Right ventricle myocardium inferior (tissue), 1 donor: ENCODE results near the gene OR2A7. TPM values are rescaled to one million over a fixed set of nuclear protein-coding genes. Genes with fewer than 3 reads are reported as not detected.

Experiments used
- total RNA-seq: library from RNA; stranded (reverse); fragmentation: NEBNext Ultra II Directional; extraction: Animal tissue kit (Norgen Biotek cat#: 25700); gene quantifications from one replicate; pipeline ENCODE4 v1.2.1, GENCODE V29; 2021
- donor health status: DM: no; HTN: yes; CAD: no; lungs with severe emphysema.

Gene OR2A7
- total RNA-seq, 1 donor from 2014 or later, result 0.22 TPM

Other genes starting within 250 kb of the OR2A7 start
- not detected for gene OR2A5, start 215.8 kb downstream of the OR2A7 start, total RNA-seq
- gene OR2A25, start 195.0 kb downstream of the OR2A7 start, total RNA-seq, result not detected
- not detected for gene OR2A12, start 178.5 kb downstream of the OR2A7 start, total RNA-seq
- not detected for gene OR2A2, start 155.2 kb downstream of the OR2A7 start, total RNA-seq
- gene OR2A14, start 141.6 kb downstream of the OR2A7 start, total RNA-seq, result not detected
- gene CTAGE4, start 81.3 kb downstream of the OR2A7 start, total RNA-seq, result 0.30 TPM
- 0.87 TPM for gene ARHGEF35, start 69.0 kb downstream of the OR2A7 start, total RNA-seq
- gene OR2A42, start 25.2 kb downstream of the OR2A7 start, total RNA-seq, result not detected
- gene CTAGE8, start 4.5 kb upstream of the OR2A7 start, total RNA-seq, result 0.22 TPM
- gene OR2A1, start 47.6 kb upstream of the OR2A7 start, total RNA-seq, result not detected
- gene ARHGEF5, start 90.6 kb upstream of the OR2A7 start, total RNA-seq, result 2.4 TPM
- gene NOBOX, start 138.9 kb upstream of the OR2A7 start, total RNA-seq, result not detected